Tibial nerve (tissue), 4 donors: Measurements from ENCODE around the gene MPP2. TPM values are rescaled to one million over a fixed set of nuclear protein-coding genes. Genes with fewer than 3 reads are reported as not detected.
"Not testable (repeated sequence)": the region's sequence is repeated elsewhere in the genome, so short reads cannot be mapped to it uniquely, and the experiment has no call there.

ENCODE experiments used
- DNase-seq, 2 donors: peaks; one replicate each; pipeline ENCODE4 v3.0.0-alpha.2; 2019; ENCODE audit warnings: low spot score in 2 of 2
- H3K27ac ChIP-seq, 4 donors: fragments of 200-600 bp; sonication (generic) in 3 of 4; one replicate each; pipeline ENCODE4 v1.5.1; 2017 to 2019; ENCODE audit warnings: mild to moderate bottlenecking in 1 of 4
- H3K27me3 ChIP-seq, 2 donors: fragments of 200-600 bp; sonication (generic) in 1 of 2; one replicate each; pipeline versions ENCODE4 v1.5.1 to v1.6.0; 2017 to 2019
- H3K36me3 ChIP-seq, 3 donors: fragments of 200-600 bp; sonication (generic); one replicate each; pipeline ENCODE4 v1.5.1; 2018 to 2019
- H3K4me1 ChIP-seq, 4 donors: fragments of 200-600 bp; sonication (generic) in 3 of 4; one replicate each; pipeline ENCODE4 v1.5.1; 2017 to 2019
- H3K4me3 ChIP-seq, 4 donors: fragments of 200-600 bp; sonication (generic) in 3 of 4; one replicate each; pipeline ENCODE4 v1.5.1; 2017 to 2019; ENCODE audit warnings: mild to moderate bottlenecking in 1 of 4, moderate library complexity in 1 of 4
- H3K9me3 ChIP-seq, 4 donors: fragments of 200-600 bp; sonication (generic) in 3 of 4; one replicate each; pipeline ENCODE4 v1.5.1; 2017 to 2019
- CTCF ChIP-seq, 5 experiments: fragments of 200-600 bp in 3 of 5; fragments of 450-650 bp in 2 of 5; sonication (generic) in 3 of 5; IDR thresholded peaks; one replicate each; pipeline ENCODE4 v1.5.1; 2016 to 2019; ENCODE audit warnings: antibody characterized with exemption in 5 of 5, mild to moderate bottlenecking in 3 of 5, moderate library complexity in 2 of 5
- EP300 ChIP-seq, 2 donors: sonication (generic); formaldehyde crosslinking; IDR thresholded peaks; one replicate each; pipeline ENCODE4 v1.6.1; 2017; ENCODE audit warnings: antibody characterized with exemption in 2 of 2, mild to moderate bottlenecking in 1 of 2
- POLR2A ChIP-seq, 2 donors: fragments of 450-650 bp; IDR thresholded peaks; one replicate each; pipeline ENCODE4 v1.6.1; 2017; ENCODE audit warnings: antibody characterized with exemption in 2 of 2, mild to moderate bottlenecking in 2 of 2, moderate library complexity in 2 of 2
- WGBS, 2 donors: methylation state at CpG; one replicate each; pipeline ENCODE4 v1.1.5; 2018; 5-methylcytosine and 5-hydroxymethylcytosine counted together
- total RNA-seq, 4 donors: library from RNA; depleted of rRNA; stranded (reverse); fragments of >200 nt; gene quantifications; one replicate each; pipeline ENCODE4 v1.1.0, GENCODE V29; 2016

The MPP2 gene
- total RNA-seq, 4 donors from 2014 or later, result 4.2 to 22.9 (median 9.3) TPM

GRCh38 chr17:43931062-43931571 lies 23.8 kb upstream of the MPP2 start:
- peaks cover 0 to 13% (median 4%) of the 10 kb centered on the region in 4 donors for H3K4me1 ChIP-seq
- TF ChIP-seq CTCF (IDR thresholded peaks at IDR 0.05) (no peak), POLR2A (IDR thresholded peaks at IDR 0.05) (no peak), EP300 (IDR thresholded peaks at IDR 0.05) (no peak)
- no peak overlapping the region for H3K4me3 ChIP-seq
- H3K9me3 ChIP-seq, result no peaks in the 10 kb centered on the region
- H3K27ac ChIP-seq, result no peak overlapping the region
- H3K36me3 ChIP-seq, result no peaks in the 10 kb centered on the region
- 71 to 77% methylated on average over 5 of the region's 5 CpGs for WGBS, 2 donors
- DNase-seq, result no peak
- H3K27me3 ChIP-seq, result peaks cover 0 to 80% of the 10 kb centered on the region in 2 donors

- DNase-seq, result no peak
- H3K9me3 ChIP-seq, result no peaks in the 10 kb centered on the region
- H3K36me3 ChIP-seq, result no peaks in the 10 kb centered on the region
- no peak overlapping the region for H3K4me3 ChIP-seq
- H3K27me3 ChIP-seq, result peaks cover 0 to 89% of the 10 kb centered on the region in 2 donors
- 67 to 85% methylated on average over 1 of the region's 1 CpG for WGBS, 2 donors
- no peak overlapping the region for H3K27ac ChIP-seq
- TF ChIP-seq POLR2A (IDR thresholded peaks at IDR 0.05) (no peak), EP300 (IDR thresholded peaks at IDR 0.05) (no peak), CTCF (IDR thresholded peaks at IDR 0.05) (no peak)
- peaks cover 0 to 13% (median 4%) of the 10 kb centered on the region in 4 donors for H3K4me1 ChIP-seq
These were observed 21.3 kb upstream of the MPP2 start for GRCh38 chr17:43928609-43929008.

- peaks cover 0 to 13% (median 4%) of the 10 kb centered on the region in 4 donors for H3K4me1 ChIP-seq
- not testable (repeated sequence) for H3K9me3 ChIP-seq, DNase-seq, H3K27ac ChIP-seq, H3K4me3 ChIP-seq, H3K36me3 ChIP-seq
- H3K27me3 ChIP-seq, result peaks cover 0 to 86% of the 10 kb centered on the region in 2 donors
- 13 to 17% methylated on average over 5 of the region's 5 CpGs for WGBS, 2 donors
These were observed 20.6 kb upstream of the MPP2 start for GRCh38 chr17:43927929-43928328.

- Histone ChIP-seq H3K36me3 (no peaks in the 10 kb centered on the region), H3K27ac (no peak overlapping the region), H3K27me3 (peaks cover 0 to 80% of the 10 kb centered on the region in 2 donors), H3K4me3 (peak overlapping the region in 2 of 4 donors; percentile 11 to 40), H3K9me3 (no peaks in the 10 kb centered on the region), H3K4me1 (peaks cover 0 to 13% (median 4%) of the 10 kb centered on the region in 4 donors)
- 3 to 4% methylated on average over 40 to 41 of the region's 42 CpGs for WGBS, 2 donors
- no peak for DNase-seq
- TF ChIP-seq CTCF (IDR thresholded peaks at IDR 0.05) (no peak), EP300 (IDR thresholded peaks at IDR 0.05) (no peak), POLR2A (IDR thresholded peaks at IDR 0.05) (no peak)
These were observed 19.9 kb upstream of the MPP2 start for GRCh38 chr17:43927060-43927864.

- Histone ChIP-seq H3K27me3 (peaks cover 0 to 78% of the 10 kb centered on the region in 2 donors), H3K36me3 (no peaks in the 10 kb centered on the region), H3K4me3 (no peak overlapping the region), H3K27ac (no peak overlapping the region), H3K4me1 (peaks cover 0 to 13% (median 4%) of the 10 kb centered on the region in 4 donors), H3K9me3 (no peaks in the 10 kb centered on the region)
- TF ChIP-seq EP300 (IDR thresholded peaks at IDR 0.05) (no peak), POLR2A (IDR thresholded peaks at IDR 0.05) (no peak), CTCF (IDR thresholded peaks at IDR 0.05) (no peak)
- WGBS, 2 donors, result 78 to 80% methylated on average over 2 of the region's 2 CpGs
- DNase-seq, result no peak
These were observed 17.2 kb upstream of the MPP2 start for GRCh38 chr17:43924558-43924957.
